HG02970 (cell line): ENCODE results near the gene ACSL6.

Experiments used
- ATAC-seq: cut with Tn5 transposase; IDR thresholded peaks from one replicate; pipeline ENCODE4 v1.9.1; 2021; ENCODE audit warnings: mild to moderate bottlenecking, moderate library complexity, moderate number of reproducible peaks; ENCODE audit not compliant: unreplicated experiment, low FRiP score

Gene ACSL6

GRCh38 chr5:132017738-132018625 is 6.5 kb upstream of the ACSL6 start:
- ATAC-seq, result no peak

DNA sequence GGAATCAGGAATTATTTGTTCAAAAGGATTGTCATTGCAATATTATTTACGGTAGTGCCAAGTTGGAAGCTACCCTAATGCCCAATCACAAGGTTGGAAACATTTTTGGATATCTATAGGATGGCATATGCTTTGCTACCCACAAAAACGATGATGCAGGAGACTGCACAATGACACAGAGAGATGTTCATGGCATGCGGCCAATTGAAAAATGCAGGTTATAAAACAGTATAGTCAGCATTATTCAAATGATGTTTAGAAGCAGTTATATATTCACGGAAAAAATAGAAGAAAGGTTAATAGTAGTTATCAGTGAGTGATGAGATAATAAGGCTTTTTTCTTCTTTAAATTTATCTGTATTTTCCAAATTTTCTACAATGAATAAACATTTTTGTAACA is 5.9 kb upstream of the ACSL6 start:
- ATAC-seq, result no peak

DNA sequence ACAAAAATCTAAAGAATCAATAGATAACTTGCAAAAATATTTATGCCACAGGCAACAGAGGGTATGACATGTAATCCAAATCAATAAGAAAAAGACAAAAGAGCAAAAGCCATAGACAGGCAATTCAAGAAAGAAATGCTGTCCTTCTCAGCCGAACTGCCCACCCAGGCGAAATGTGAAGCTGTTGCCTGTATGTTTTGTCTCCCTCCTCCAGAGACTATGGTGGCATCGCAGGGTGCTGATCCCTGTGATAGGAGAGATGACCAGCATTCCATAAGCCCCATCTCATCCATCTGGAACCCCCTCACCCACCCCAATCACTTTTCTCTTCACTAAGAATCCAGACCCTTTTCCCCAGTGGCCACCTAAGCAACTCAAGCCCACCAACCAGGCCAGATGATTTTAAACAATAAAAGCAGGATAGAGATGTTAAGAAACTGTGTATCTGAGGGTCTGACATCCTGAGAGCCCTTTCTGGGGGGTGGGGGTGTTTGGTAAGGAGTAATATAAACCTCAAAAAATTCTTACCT is 5.3 kb upstream of the ACSL6 start:
- no peak for ATAC-seq

DNA sequence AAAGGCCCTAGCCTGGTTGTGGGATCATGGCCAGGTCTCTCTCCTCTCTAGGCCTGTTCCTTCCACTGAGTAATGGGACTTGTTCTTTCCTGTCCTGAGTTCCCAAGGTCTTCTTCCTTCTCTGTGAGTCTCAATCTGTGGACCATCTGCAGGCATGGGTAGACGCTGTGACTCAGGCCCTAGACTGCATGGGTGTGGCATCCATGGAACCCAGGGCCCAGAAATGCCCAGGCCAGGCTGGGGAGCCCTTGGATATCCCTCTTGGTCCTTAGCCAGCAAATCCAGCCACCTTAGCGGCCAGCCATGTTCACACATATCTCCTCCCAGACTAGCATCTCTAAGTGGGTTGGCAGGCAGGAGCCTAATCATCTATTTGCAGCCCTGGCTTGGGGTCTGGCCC is 2.3 kb upstream of the ACSL6 start:
- no peak for ATAC-seq

GRCh38 chr5:132013006-132013689 is 1.7 kb upstream of the ACSL6 start:
- ATAC-seq, result no peak

DNA sequence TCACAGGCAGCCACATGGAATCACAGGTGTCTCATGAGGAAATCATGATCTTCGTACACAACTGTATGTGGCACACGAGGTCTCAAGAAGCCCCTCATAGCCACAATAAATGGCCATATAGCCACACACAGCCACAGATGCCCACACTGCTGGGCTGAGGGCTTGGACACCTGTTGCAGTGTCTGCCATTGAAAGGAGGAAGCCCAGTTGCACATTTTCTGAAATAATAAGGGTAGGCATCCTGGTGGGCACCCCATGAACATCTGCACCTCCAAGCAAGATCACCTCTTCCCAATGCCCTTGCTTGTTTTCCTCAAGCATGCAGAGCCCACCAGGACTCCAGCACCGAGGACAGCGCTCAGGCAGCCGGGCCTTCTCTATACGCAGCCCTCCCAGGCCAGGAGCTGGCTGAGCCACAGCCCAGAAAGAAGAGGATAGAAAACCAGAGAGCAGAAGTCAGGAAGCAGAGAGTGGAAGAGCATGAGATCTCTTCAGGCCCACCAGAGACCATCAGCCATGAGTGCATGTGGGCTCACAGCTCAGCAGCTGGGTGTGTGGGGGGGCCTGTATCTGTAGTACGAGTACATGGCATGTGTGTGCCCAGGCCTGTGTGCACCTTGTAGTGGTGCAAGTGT is 1.0 kb upstream of the ACSL6 start:
- no peak for ATAC-seq

DNA sequence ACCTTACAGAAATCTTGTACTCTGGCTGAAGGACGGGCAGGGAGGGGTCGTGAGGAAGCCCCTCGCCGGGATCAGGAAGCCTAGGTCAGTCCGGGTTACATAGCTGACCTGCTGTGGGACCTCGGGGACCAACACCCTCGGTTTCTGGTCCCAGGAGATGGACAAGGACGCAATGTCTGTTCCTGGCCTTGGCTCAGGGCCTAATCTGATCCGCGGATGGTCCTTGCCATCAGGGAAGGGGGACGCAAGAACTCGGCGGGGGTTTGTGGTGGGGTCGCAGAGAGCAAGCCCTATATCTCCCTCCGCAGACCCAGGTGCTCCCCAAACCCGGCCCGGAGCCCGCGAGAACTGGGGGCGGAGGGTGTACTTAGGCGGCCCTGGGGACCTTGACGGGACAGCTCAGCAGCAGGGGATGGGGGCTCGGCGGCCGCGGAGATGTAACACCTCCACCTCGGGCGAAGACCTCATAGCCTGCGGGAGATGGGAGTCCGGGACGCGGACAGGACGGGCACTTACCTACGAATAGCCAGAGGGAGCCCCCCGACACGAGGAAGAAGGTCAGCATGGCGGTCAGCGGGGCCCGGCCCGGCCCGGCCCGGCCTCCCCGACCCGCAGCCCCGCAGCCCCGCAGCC is 353 bp downstream of the ACSL6 start:
- ATAC-seq, result no peak

GRCh38 chr5:132010645-132010988 is 841 bp downstream of the ACSL6 start:
- no peak for ATAC-seq

GRCh38 chr5:132009706-132010405 is 1.6 kb downstream of the ACSL6 start:
- no peak for ATAC-seq

DNA sequence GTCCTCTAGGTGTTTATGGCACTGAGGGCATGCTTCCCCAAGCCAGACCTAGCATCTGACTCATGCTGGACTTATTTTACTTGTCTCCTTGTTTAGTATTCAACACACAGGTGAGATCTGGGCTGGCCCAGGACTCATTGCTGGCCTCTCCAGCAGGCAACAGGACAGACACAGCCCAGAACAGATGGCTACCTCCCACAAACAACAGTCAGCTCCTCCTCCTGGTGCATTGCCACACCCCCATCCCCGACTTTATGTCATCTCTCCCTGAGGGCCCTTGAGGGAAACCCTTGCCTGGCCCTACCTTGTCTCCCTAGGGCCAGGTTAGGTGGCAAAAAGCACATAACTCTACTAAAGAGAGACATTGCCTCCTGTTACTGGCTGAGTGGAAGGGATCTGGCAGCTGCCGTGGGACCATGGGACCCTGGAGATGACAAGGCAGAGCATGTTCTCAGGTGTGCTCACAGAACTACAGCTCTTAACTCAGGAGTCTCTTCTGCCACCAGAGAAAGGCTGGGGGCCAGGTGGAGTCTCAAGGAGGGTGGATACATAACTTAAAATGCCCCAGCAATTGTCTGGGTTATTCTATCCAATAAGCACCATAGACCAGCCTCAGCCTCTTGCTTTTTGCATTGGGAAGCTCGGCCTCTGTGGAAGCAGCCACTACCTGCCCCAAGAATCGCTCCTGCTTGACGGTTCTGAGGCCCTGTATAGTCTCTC is 2.3 kb downstream of the ACSL6 start:
- ATAC-seq, result no peak

DNA sequence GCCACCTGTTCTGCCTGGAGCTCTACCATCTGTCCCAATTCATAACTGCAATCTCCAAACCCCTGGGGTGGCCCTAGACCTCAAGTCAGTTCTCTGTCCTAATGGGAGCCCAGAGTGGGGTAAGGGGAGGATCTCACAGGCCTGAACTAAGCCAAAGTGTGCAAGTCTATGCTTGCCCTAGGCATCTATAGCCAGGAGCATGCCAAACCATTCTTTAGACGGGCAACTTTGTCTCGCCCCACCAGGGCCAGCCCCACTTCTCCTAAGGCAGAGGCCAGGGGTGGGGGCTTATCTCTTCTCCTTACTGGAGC is 3.3 kb downstream of the ACSL6 start:
- ATAC-seq, result no peak

- ATAC-seq, result no peak
These were observed 3.9 kb downstream of the ACSL6 start for GRCh38 chr5:132007399-132008162.

GRCh38 chr5:132006331-132007120 is 4.9 kb downstream of the ACSL6 start:
- ATAC-seq, result no peak

DNA sequence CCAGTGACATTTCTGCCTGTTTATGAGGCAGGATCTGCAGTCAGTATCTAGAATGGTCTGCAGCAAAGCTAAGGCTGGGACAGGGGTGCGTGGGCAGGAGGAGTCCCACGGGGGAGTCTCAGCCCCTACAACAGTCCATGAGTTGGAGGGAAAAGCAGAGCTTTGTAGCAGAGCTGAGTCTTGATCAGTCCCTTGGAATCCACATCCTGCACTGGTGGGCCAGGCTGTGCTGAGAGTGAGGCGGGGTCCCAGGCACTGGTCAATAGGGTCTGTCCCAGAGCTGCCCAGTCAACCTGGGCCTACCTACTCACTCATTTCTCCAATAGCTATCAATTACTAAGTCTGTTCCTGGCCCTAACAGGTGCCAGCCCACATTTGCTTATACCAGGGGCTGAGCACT is 5.9 kb downstream of the ACSL6 start:
- ATAC-seq, result no peak

DNA sequence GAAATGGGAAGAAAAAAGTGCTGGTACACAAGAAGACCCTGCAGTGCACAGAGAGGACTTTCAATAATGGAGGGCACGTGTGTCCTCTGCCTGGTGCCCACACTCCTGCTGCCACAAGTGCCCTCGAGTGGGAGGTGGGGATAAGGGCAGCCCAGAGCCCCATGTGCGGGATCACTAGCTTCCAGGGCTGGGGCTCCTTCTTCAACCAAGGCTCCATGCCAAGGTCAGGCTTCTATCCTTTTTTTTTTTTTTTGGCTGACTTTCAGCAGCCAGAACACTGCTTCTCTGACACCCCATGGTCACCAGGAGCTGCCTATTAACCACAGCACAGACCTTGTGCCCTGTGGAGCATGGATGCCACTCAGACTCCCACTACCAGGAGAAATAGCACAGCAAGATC is 7.5 kb downstream of the ACSL6 start:
- no peak for ATAC-seq

- ATAC-seq, result no peak
These were observed 8.2 kb downstream of the ACSL6 start for GRCh38 chr5:132003170-132003744.

DNA sequence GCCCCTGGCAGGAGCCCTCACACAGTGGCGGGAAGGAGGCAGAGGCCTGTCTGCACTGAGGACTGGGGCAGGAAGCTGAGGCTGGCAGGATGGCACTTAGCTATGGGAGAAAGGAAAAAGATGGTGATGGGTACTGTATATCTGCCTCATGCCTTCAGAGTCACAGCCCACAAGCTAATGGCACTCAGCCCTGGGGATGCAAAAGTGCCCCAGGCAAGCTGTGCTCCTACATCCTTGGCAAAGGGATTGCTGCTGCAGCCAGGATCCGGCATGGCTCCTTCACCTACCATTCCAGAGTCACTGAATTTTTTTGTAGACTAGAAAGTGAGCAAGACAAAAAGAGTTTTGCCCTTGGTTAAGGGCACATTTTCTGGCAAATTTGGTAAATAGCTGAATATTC is 8.7 kb downstream of the ACSL6 start:
- ATAC-seq, result no peak
